Upper lobe of left lung (tissue), 6 donors: ENCODE results near the gene MSI2. TPM values are rescaled to one million over a fixed set of nuclear protein-coding genes. Genes with fewer than 3 reads are reported as not detected.

ENCODE experiments used
- ATAC-seq, 2 donors: fragments of 200-7000 bp; cut with Tn5 transposase; one replicate each; pipeline ENCODE4 v1.9.1; 2022; ENCODE audit warnings: mild to moderate bottlenecking in 2 of 2, moderate library complexity in 2 of 2; ENCODE audit not compliant: low FRiP score in 2 of 2
- DNase-seq, 2 donors: peaks; one replicate each; pipeline ENCODE4 v3.0.0-alpha.2; 2019 to 2020
- H3K27ac ChIP-seq, 4 donors: fragments of 200-600 bp; sonication (generic); one replicate each; pipeline ENCODE4 v1.5.1; 2016 to 2019
- H3K27me3 ChIP-seq, 4 donors: fragments of 200-600 bp; sonication (generic); one replicate each; pipeline ENCODE4 v1.5.1; 2017 to 2019
- H3K36me3 ChIP-seq, 4 donors: fragments of 200-600 bp; sonication (generic); one replicate each; pipeline ENCODE4 v1.5.1; 2016 to 2019
- H3K4me1 ChIP-seq, 4 donors: fragments of 200-600 bp; sonication (generic); one replicate each; pipeline ENCODE4 v1.5.1; 2018 to 2019
- H3K4me3 ChIP-seq, 4 donors: fragments of 200-600 bp; sonication (generic); one replicate each; pipeline ENCODE4 v1.5.1; 2017 to 2019; ENCODE audit warnings: mild to moderate bottlenecking in 2 of 4, moderate library complexity in 1 of 4
- H3K9me3 ChIP-seq, 4 donors: fragments of 200-600 bp; sonication (generic); one replicate each; pipeline ENCODE4 v1.5.1; 2018 to 2019
- CTCF ChIP-seq, 6 experiments: fragments of 450-650 bp in 4 of 6; fragments of 200-600 bp in 2 of 6; sonication (generic) in 2 of 6; IDR thresholded peaks; one replicate each; pipeline ENCODE4 v1.5.1; 2016 to 2019; ENCODE audit warnings: antibody characterized with exemption in 6 of 6
- EP300 ChIP-seq, 4 donors: sonication (generic); formaldehyde crosslinking; IDR thresholded peaks; one replicate each; pipeline ENCODE4 v1.5.1; 2017; ENCODE audit warnings: antibody characterized with exemption in 4 of 4, control low read depth in 2 of 4
- POLR2A ChIP-seq, 4 donors: fragments of 450-650 bp; IDR thresholded peaks; one replicate each; pipeline ENCODE4 v1.5.1; 2016 to 2017; ENCODE audit warnings: antibody characterized with exemption in 4 of 4, mild to moderate bottlenecking in 2 of 4
- POLR2AphosphoS5 ChIP-seq, 2 donors: sonication (generic); formaldehyde crosslinking; IDR thresholded peaks; one replicate each; pipeline ENCODE4 v1.5.1; 2017; ENCODE audit warnings: antibody characterized with exemption in 2 of 2
- WGBS, 2 donors: methylation state at CpG; one replicate each; pipeline ENCODE4 v1.1.5; 2017 to 2018; 5-methylcytosine and 5-hydroxymethylcytosine counted together
- total RNA-seq, 6 donors: library from RNA; depleted of rRNA in 4 of 6; stranded (reverse); fragments of >200 nt in 4 of 6; gene quantifications; one replicate each; pipeline versions ENCODE4 v1.1.0 to v1.2.1, GENCODE V29; 2016 to 2021
- donor health status: DM: no; HTN: no; CAD: no; lungs with moderate emphysema.
- donor health status: DM: no; HTN: yes; CAD: no; lungs with severe emphysema.

MSI2 gene
- total RNA-seq, 6 donors from 2014 or later: 20.1 to 44.0 (median 32.2) TPM

GRCh38 chr17:57264250-57264649 is 7.9 kb downstream of the MSI2 start:
- H3K4me3 ChIP-seq: no peak overlapping the region
- H3K27me3 ChIP-seq: no peaks in the 10 kb centered on the region
- H3K9me3 ChIP-seq: no peaks in the 10 kb centered on the region
- no peak for DNase-seq
- ATAC-seq: no peak
- TF ChIP-seq CTCF (IDR thresholded peaks at IDR 0.05) (no peak), POLR2A (IDR thresholded peaks at IDR 0.05) (no peak), POLR2AphosphoS5 (IDR thresholded peaks at IDR 0.05) (no peak), EP300 (IDR thresholded peaks at IDR 0.05) (no peak)
- H3K4me1 ChIP-seq: peaks cover 1 to 8% (median 3%) of the 10 kb centered on the region in 4 donors
- 93 to 96% methylated on average over 5 of the region's 5 CpGs for WGBS, 2 donors
- H3K27ac ChIP-seq: no peak overlapping the region
- H3K36me3 ChIP-seq: peaks cover 0 to 31% (median 6%) of the 10 kb centered on the region in 4 donors

- Histone ChIP-seq H3K4me3 (no peak overlapping the region), H3K36me3 (peaks cover 0 to 31% (median 6%) of the 10 kb centered on the region in 4 donors), H3K27ac (no peak overlapping the region), H3K4me1 (peaks cover 0 to 8% (median 0%) of the 10 kb centered on the region in 4 donors), H3K9me3 (no peaks in the 10 kb centered on the region), H3K27me3 (no peaks in the 10 kb centered on the region)
- TF ChIP-seq CTCF (IDR thresholded peaks at IDR 0.05): no peak
- TF ChIP-seq POLR2A (IDR thresholded peaks at IDR 0.05): no peak
- TF ChIP-seq EP300 (IDR thresholded peaks at IDR 0.05): no peak
- no peak for TF ChIP-seq POLR2AphosphoS5 (IDR thresholded peaks at IDR 0.05)
- DNase-seq (no peak), ATAC-seq (no peak)
- 84 to 92% methylated on average over 6 to 7 of the region's 7 CpGs for WGBS, 2 donors
These were observed 8.5 kb downstream of the MSI2 start for GRCh38 chr17:57264776-57265175.

- Histone ChIP-seq H3K4me1 (peaks cover 0 to 8% (median 0%) of the 10 kb centered on the region in 4 donors), H3K27me3 (no peaks in the 10 kb centered on the region), H3K4me3 (no peak overlapping the region), H3K9me3 (no peaks in the 10 kb centered on the region), H3K36me3 (peaks cover 0 to 28% (median 5%) of the 10 kb centered on the region in 4 donors), H3K27ac (no peak overlapping the region)
- no peak for DNase-seq
- ATAC-seq: no peak
- WGBS, 2 donors: 96 to 98% methylated on average over 13 to 14 of the region's 14 CpGs
- TF ChIP-seq EP300 (IDR thresholded peaks at IDR 0.05) (no peak), CTCF (IDR thresholded peaks at IDR 0.05) (no peak), POLR2A (IDR thresholded peaks at IDR 0.05) (no peak), POLR2AphosphoS5 (IDR thresholded peaks at IDR 0.05) (no peak)
These were observed 10.6 kb downstream of the MSI2 start for GRCh38 chr17:57266902-57267311.

- WGBS, 2 donors: 94 to 99% methylated on average over 8 of the region's 8 CpGs
- TF ChIP-seq POLR2AphosphoS5 (IDR thresholded peaks at IDR 0.05) (no peak), EP300 (IDR thresholded peaks at IDR 0.05) (no peak), CTCF (IDR thresholded peaks at IDR 0.05) (no peak), POLR2A (IDR thresholded peaks at IDR 0.05) (no peak)
- H3K4me3 ChIP-seq: no peak overlapping the region
These were observed 11.9 kb downstream of the MSI2 start for GRCh38 chr17:57268181-57268580.

GRCh38 chr17:57269052-57269451 is 12.7 kb downstream of the MSI2 start:
- Histone ChIP-seq H3K36me3 (peaks cover 0 to 22% (median 4%) of the 10 kb centered on the region in 4 donors), H3K4me3 (no peak overlapping the region), H3K9me3 (no peaks in the 10 kb centered on the region), H3K27me3 (no peaks in the 10 kb centered on the region), H3K27ac (no peak overlapping the region), H3K4me1 (no peaks in the 10 kb centered on the region)
- 97 to 100% methylated on average over 3 of the region's 3 CpGs for WGBS, 2 donors
- TF ChIP-seq POLR2AphosphoS5 (IDR thresholded peaks at IDR 0.05) (no peak), POLR2A (IDR thresholded peaks at IDR 0.05) (no peak), EP300 (IDR thresholded peaks at IDR 0.05) (no peak), CTCF (IDR thresholded peaks at IDR 0.05) (no peak)
- ATAC-seq: peak in 1 of 2 donors; percentile 8
- no peak for DNase-seq

More at GRCh38 chr17:57268181-57268580, 11.9 kb downstream of the MSI2 start:
- Histone ChIP-seq H3K4me1 (no peaks in the 10 kb centered on the region), H3K27ac (no peak overlapping the region), H3K27me3 (no peaks in the 10 kb centered on the region), H3K9me3 (no peaks in the 10 kb centered on the region), H3K36me3 (peaks cover 0 to 21% (median 4%) of the 10 kb centered on the region in 4 donors)
- DNase-seq (no peak), ATAC-seq (no peak)
